NOMO-1 treated with dmso at 0.1 percent for 144 hours (cell line): Measurements from ENCODE around the gene MCU.

Experiments
- DNase-seq: peaks from one replicate; lab custom pipeline; 2025; ENCODE audit not compliant: unreplicated experiment; lab: John Stamatoyannopoulos, UW

Gene MCU

GRCh38 chr10:72831696-72832409 lies 139.9 kb downstream of the MCU start:
- DNase-seq = no peak

- DNase-seq = no peak
Measured at GRCh38 chr10:72832701-72833100, 140.8 kb downstream of the MCU start.

- DNase-seq = peak; percentile 14
Measured at GRCh38 chr10:72834183-72834825, 142.4 kb downstream of the MCU start.

- DNase-seq = no peak
Measured at GRCh38 chr10:72840319-72840718, 148.4 kb downstream of the MCU start.

GRCh38 chr10:72841487-72841886 lies 149.5 kb downstream of the MCU start:
- no peak for DNase-seq

GRCh38 chr10:72842164-72842563 lies 150.2 kb downstream of the MCU start:
- no peak for DNase-seq

- DNase-seq = no peak
Measured at GRCh38 chr10:72846238-72846637, 154.3 kb downstream of the MCU start.

- no peak for DNase-seq
Measured at GRCh38 chr10:72847681-72848080, 155.7 kb downstream of the MCU start.

- no peak for DNase-seq
Measured at GRCh38 chr10:72850861-72851260, 158.9 kb downstream of the MCU start.

- no peak for DNase-seq
Measured at GRCh38 chr10:72851509-72851908, 159.6 kb downstream of the MCU start.

GRCh38 chr10:72852508-72852907 lies 160.6 kb downstream of the MCU start:
- peak; percentile 49 for DNase-seq

GRCh38 chr10:72855129-72855528 lies 163.2 kb downstream of the MCU start:
- DNase-seq = no peak

GRCh38 chr10:72855790-72856189 lies 163.8 kb downstream of the MCU start:
- DNase-seq = no peak

- no peak for DNase-seq
Measured at GRCh38 chr10:72858067-72858466, 166.1 kb downstream of the MCU start.

- DNase-seq = no peak
Measured at GRCh38 chr10:72862957-72863356, 171.0 kb downstream of the MCU start.

- no peak for DNase-seq
Measured at GRCh38 chr10:72875250-72876055, 183.5 kb downstream of the MCU start.

- no peak for DNase-seq
Measured at GRCh38 chr10:72879245-72879644, 187.3 kb downstream of the MCU start.

- DNase-seq = no peak
Measured at GRCh38 chr10:72881291-72881690, 189.3 kb downstream of the MCU start.

- DNase-seq = no peak
Measured at GRCh38 chr10:72883861-72884260, 191.9 kb downstream of the MCU start.

GRCh38 chr10:72885953-72886352 lies 194.0 kb downstream of the MCU start:
- DNase-seq = no peak

- no peak for DNase-seq
Measured at GRCh38 chr10:72886621-72887020, 194.7 kb downstream of the MCU start.

GRCh38 chr10:72887043-72887442 lies 195.1 kb downstream of the MCU start:
- DNase-seq = no peak
